T-helper 2 cell treated with Interferon-gamma antibody and Interleukin-4, amounts not matched to agents 100 ng/mL and 5 ng/mL, for 36 hours (primary cell): Measurements from ENCODE around the gene SH2D7. TPM values are rescaled to one million over a fixed set of nuclear protein-coding genes. Genes with fewer than 3 reads are reported as not detected.

Experiments
- intact Hi-C: fragments of 100-400 bp; cut with micrococcal nuclease; formaldehyde crosslinking; loops from one replicate; pipeline ENCODE4 v1.15.1; 2023
- total RNA-seq: library from RNA; stranded (reverse); gene quantifications from 2 replicates; pipeline ENCODE4 v1.2.3, GENCODE V29; 2022

The SH2D7 gene
- total RNA-seq, 1 donor from 2014 or later = 0.34 TPM

GRCh38 chr15:78076231-78077052 lies 15.9 kb upstream of the SH2D7 start:
- intact Hi-C loops = loop anchor here (2.0 to 10.0 kb wide), 3 partner anchors 26 to 62 kb away; no protein-coding TSS in a partner anchor

- intact Hi-C loops = loop anchor here (2.0 to 10.0 kb wide), 3 partner anchors 26 to 62 kb away; no protein-coding TSS in a partner anchor
Observed at GRCh38 chr15:78077053-78077870, 15.1 kb upstream of the SH2D7 start, which contains the start of gene TBC1D2B. TBC1D2B (minus strand) TSS chr15:78077711; CDS start chr15:78077652, 59 bp downstream.

DNA sequence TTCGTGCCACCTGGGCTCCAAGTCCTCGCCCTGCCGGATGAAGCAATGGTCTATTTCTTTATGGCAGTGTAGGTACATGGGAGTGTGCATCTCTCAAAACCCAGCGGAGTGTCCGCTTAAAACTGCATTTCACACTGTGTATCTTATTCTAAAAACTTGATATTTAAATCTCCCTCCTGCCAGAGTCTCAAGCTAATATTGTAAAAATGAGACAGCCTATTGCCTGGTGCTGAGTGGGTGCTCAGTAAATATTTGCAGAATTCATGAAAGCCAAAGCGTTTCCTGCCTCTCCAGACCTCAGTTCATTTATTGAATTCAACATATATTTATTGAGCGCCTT lies 14.5 kb upstream of the SH2D7 start:
- intact Hi-C loops = loop anchor here (2.0 to 10.0 kb wide), 3 partner anchors 27 to 63 kb away; no protein-coding TSS in a partner anchor

GRCh38 chr15:78079298-78080087 lies 12.9 kb upstream of the SH2D7 start:
- intact Hi-C loops = loop anchor here (10.0 kb wide), 1 partner anchor 65 kb away; no protein-coding TSS in a partner anchor

DNA sequence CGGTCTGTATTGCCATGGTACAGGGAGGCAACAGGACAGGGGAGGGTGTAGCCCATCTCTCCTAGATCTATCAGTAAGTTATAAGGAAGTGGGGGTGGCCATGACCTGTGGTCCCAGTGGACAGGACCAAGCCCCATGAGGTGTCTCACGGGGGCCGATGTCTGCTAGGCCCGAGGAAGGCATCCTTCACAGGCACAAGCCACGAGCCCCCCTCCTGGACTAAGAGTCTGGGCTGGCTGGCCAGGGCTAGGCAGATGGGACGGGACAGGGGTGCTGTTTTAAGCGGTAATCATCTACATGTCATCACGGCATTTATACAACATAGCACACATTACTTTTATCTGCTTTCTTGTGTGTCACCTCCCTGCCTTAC lies 12.3 kb upstream of the SH2D7 start:
- intact Hi-C loops = no loop called here

DNA sequence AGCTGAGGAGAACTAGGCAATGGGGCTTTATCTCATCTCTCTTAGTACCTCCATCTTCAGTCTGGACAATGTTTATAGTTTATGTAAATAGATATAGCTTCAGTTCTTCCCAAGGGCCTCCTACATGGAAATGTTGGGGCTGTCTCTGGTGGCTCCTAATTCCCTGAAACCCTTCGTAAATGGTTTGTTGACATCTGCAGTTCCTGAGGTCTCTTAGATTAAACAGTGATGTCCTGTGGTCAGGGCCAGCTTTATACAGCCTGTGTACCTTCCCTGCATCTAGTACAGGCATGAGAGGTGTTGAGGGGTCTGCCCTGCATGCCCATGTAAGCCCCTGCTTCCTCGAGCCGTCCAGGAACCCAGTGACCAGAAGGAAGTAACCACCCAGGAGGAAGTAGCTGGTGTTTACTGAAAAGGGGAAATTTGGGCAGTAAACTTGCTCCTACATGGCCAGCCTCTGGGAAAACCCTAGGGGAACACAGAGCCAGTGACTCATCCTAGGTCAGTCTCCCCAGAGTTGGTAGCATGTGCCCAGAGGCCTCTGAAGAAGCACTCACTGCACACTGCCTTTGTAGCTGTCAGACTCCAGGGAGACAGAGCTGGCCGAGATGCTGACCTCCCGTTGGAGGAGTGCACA lies 10.1 kb upstream of the SH2D7 start:
- intact Hi-C loops = no loop called here

DNA sequence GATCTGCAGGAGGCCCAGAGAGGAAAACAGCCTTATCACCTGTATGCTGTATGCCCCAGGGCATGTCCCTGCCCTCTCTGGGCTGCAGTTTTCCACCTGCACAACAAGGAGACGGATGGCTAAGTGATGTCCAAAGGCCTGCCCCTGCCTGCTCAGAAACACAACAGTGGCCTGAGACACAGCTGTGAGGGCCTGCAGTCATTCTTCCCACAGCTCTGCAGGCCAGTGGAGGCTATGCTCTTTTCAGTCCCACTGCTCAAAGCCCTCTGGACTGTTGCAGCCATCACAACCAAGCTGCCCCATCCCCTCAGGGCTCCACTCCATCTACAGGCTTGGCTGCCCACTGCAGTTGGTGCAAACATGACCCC lies 9.6 kb upstream of the SH2D7 start:
- intact Hi-C loops = no loop called here

GRCh38 chr15:78083186-78083585 lies 9.2 kb upstream of the SH2D7 start:
- intact Hi-C loops = no loop called here

DNA sequence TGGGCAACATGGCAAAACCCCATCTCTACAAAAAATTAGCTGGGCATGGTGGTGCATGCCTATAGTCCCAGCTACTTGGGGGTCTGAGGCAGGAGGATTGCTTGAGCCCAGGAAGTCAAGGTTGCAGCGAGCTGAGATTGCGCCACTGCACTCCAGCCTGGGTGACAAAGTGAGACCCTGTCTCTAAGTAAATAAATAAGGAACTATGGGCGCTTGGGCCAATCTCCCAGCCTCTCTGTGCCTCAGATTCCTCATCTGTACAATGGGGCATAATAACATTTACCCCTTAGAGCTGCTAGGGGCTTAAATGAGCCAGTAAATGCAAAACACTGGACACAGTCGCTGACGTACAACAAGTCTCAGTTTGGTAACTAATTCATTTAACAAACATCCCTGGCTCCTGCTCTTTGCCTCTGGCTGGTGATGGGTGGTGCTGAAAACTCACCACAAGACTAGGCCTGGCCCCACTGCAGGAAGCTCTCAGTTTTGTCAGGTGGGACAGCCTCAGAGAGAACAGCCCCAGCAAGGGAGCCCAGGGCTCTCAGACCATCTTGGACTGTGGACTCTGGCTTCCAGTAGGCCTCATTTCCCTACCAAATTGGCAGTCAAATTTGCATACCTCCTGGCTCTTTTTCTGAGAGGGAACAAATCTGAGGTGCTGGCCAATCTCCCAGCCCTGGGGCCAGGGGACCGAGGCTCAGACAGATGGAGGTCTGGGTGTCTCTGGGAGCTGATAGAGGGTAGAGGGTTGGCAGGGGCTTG lies 8.5 kb upstream of the SH2D7 start:
- intact Hi-C loops = no loop called here

GRCh38 chr15:78084449-78084750 lies 8.0 kb upstream of the SH2D7 start:
- intact Hi-C loops = no loop called here

GRCh38 chr15:78085928-78086327 lies 6.4 kb upstream of the SH2D7 start:
- intact Hi-C loops = no loop called here

DNA sequence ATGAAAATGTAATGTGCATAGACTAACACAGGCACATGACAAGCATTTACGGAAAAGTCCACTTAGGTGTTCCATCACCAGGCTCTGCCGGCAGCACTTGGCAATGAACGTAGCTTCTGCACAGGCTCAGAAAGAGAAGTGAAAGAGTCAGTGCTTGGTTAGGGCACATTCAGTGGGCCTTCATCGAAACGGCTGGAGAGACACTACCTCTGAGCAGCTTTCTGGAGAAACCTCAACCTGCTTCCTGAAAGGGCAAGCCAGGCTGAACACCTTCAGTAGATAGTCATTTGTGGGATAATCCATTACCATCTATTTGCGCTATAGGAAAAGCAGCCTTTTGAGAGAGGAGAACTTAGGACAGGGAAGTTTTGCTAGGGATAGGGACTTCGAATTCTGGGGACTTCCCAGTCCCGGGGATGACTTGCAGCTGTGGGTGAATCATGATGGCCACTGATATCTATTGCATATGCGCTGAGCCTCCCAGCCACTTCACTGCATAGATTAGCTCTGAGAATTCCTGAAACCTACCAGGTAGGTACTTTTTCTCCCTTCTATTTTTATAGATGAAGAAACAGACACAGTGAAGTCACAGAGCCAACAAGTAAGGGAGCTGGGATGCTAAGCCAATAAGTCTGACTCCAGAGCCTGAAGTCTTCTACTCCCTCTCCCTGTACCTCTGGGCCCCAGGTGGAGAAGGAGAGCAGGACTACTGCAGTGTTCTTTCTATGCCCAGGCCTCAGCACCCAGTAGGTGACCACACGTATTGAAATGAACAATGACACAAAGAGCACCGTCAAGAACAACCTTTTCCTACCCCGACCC lies 4.2 kb upstream of the SH2D7 start:
- intact Hi-C loops = no loop called here

GRCh38 chr15:78088773-78089080 lies 3.6 kb upstream of the SH2D7 start:
- intact Hi-C loops = no loop called here

GRCh38 chr15:78090422-78091063 lies 1.8 kb upstream of the SH2D7 start:
- intact Hi-C loops = no loop called here

DNA sequence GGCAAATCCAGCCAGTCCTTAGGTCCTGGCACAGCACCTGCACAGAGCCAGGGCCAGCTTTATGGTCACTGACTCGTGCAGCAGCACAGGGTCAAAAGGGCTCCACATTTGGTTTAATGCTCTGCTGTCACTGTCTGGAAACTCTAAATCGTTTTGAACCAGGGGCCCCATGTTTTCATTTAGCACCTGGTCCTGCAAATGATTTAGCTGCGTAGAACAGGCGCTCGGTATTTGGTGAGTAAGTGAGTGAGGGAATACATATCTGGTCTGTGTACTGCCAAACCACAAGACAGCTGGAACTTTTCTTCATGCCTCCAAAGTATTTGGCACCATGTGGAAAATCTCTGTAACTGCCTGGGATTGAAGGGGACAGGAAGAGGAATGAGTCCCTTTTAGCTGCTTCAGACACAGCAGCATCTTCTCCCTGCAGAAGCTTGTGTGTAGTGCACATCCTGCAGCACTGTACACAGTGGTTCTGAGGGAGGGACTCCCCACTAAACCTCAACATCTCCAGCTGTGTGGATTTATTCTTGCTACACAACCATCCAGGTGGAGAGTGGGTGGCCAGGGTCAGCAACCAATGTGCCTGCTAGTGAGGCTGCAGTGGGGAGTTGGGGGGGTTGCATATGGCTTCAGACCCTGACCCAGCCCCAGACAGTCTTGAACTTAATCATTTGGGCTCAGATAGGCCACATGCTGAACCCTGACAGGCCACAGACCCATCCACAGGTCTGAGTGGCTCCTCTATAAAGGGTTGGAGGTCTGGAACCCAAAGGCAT lies 1.1 kb downstream of the SH2D7 start:
- intact Hi-C loops = no loop called here

GRCh38 chr15:78097667-78098066 lies 5.3 kb downstream of the SH2D7 start:
- intact Hi-C loops = no loop called here

DNA sequence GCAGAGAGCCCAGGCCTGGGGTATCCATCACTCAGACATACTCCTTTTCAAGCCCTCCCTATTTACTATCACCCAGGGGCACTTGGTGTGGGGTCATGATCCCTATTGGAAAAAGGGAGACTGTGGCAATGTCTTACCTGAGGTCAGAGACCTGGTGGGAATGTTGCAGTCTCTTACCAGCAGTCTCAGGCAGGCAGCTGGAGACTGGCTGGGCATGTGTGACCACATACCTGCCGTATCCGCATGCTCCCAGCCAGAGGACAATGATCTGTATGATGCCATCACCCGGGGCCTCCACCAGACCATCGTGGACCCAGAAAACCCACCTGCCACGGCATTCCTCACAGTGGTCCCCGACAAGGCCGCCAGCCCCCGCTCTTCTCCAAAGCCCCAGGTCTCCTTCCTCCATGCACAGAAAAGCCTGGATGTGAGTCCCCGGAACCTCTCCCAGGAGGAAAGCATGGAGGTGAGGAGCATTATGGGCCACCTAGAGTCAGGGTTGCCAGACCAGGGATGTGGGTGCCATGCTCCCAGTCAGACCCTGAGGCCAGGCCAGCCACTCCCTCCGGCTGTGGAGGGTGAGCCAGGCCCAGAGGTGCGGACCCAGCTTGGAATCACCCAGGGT lies 5.9 kb downstream of the SH2D7 start:
- intact Hi-C loops = no loop called here

DNA sequence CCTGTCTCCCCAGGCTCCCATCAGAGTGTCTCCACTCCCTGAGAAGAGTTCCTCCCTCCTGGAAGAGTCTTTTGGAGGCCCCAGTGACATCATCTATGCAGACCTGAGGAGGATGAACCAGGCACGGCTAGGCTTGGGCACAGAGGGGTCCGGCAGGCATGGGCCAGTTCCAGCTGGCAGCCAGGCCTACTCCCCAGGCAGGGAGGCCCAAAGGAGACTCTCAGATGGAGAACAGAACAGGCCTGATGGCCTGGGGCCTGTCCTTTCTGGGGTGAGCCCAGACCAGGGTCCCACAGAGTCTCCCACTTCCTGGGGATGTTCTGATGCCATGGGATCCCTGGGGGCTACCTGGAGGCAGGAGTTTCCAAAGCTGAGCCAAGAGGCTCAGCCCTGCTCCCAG lies 8.5 kb downstream of the SH2D7 start:
- intact Hi-C loops = no loop called here
